KG1 (cell line): ENCODE results near the gene ZFYVE28.

Experiments used
- DNase-seq: peaks from one replicate; lab custom pipeline; 2025; lab: John Stamatoyannopoulos, UW

The ZFYVE28 gene

GRCh38 chr4:2331519-2332200, 86.8 kb downstream of the ZFYVE28 start:
- no peak for DNase-seq

DNA sequence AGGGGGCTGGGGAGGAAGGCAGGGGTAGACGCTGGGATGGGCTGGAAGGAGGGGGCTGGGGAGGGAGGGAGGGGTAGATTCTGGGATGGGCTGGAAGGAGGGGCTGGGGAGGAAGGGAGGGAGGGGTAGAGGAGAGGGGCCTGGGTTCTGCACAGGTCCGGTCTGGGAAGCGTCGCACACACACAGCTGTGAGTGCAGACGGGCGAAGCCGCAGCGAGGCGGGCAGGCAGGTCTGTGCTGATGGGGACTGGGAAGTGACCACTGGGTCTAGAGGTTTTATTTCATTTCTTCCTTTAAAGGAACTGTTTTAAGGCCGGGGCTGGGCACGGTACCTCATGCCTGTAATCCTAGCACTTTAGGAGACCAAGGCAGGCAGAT, 87.4 kb downstream of the ZFYVE28 start:
- no peak for DNase-seq

DNA sequence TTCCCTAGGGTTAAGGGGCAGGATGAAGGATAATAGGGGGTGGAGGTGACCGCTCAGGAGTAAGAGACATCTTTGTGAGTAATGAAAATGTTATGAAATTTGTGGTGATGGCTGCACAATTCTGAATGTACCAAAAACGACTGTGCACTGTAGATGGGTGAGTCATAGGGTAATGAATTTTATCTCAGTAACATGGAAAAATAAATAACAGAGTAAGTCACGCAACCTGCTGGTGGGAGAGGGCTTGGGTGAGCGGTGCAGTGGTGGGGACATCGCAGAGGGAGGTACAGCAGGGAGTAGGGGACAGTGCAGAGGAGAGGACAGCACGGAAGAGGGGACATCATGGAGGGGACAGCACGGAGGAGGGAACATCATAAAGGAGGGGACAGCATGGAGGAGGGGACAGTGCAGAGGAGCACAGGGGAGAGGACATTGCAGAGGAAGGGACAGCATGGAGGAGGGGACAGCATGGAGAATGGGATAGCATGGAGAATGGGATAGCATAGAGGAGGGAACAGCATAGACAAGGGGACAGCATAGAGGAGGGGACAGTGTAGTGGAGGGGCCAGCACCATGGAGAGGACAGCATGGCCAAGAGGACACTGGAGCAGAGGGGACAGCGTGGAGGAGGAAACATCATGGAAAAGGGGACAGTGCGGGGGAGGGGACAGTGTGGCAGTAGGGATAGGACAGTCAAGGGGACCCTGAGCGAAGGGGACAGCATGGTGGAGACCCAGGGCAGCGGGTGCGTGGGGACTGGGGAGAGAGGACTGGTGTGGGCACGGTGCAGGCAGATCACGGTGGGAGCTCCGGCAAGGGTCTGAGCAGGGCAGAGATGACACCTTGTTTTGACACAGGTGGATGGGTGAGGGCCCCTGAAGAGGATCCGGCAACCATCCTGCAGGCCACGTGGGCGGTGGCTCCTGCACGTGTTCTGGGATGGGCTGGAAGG, 88.1 kb downstream of the ZFYVE28 start:
- DNase-seq, result no peak

- DNase-seq, result no peak
Observed at GRCh38 chr4:2327579-2327978, 90.9 kb downstream of the ZFYVE28 start.

DNA sequence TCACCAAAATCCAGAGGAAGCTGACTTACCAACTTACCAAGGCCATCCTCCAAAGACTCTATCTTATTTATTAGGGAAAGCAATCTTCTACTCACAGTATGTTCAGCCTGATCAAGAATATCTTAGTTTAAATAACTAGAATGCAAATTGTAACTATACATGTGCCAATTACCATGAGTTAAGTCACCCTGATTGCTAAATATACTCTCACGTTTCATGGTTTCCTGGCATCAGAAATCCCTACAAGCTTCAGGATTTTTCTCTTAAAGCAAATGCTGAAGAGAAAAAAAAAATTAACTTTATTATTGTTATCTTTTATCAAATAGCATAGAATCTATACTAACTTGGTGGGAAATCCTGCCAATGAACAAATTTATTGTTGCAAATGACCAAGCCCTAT, 93.6 kb downstream of the ZFYVE28 start:
- no peak for DNase-seq

- no peak for DNase-seq
Observed at GRCh38 chr4:2322841-2323240, 95.6 kb downstream of the ZFYVE28 start.

- no peak for DNase-seq
Observed at GRCh38 chr4:2322227-2322626, 96.2 kb downstream of the ZFYVE28 start.

- DNase-seq, result no peak
Observed at GRCh38 chr4:2321279-2322196, 96.9 kb downstream of the ZFYVE28 start.

GRCh38 chr4:2320746-2321145, 97.7 kb downstream of the ZFYVE28 start:
- no peak for DNase-seq

DNA sequence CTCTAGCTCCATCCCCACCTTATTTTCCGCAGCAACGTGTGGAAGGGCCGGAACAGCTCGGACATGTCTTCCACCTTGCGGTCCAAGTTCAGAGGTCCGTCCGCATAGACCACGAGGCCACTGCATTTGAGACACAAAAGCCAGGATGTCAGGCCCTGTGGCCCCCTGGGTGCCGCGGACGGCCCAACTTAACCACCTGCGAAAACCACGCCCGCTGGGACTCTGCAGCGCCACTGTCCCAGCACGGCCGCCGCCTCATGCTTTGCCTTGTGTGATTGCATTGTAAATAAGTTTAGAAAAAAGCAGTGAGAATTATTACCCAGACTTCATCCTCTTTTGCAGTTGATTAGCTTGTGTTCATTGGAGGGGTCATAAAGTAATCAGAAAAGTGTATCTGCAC, 98.3 kb downstream of the ZFYVE28 start:
- no peak for DNase-seq

GRCh38 chr4:2318885-2319284, 99.6 kb downstream of the ZFYVE28 start:
- no peak for DNase-seq

DNA sequence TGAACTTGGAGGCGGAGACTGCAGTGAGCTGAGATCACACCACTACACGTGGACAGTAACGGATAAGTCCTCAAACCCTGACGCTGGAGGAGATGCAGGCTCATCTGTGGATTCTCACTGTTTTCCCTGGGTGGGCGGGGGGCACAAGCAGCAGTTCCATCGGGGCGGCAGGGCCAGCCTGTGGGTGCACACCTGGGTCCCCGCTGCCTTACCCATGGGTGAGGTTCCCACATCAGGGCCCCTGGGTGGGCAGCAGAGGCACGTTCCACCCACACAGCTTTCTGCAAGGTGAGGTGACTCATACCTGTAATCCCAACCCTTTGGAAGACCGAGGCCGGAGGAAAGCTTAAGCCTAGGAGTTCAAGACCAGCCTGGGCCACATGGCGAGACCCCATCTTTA, 100.0 kb downstream of the ZFYVE28 start:
- DNase-seq, result no peak

DNA sequence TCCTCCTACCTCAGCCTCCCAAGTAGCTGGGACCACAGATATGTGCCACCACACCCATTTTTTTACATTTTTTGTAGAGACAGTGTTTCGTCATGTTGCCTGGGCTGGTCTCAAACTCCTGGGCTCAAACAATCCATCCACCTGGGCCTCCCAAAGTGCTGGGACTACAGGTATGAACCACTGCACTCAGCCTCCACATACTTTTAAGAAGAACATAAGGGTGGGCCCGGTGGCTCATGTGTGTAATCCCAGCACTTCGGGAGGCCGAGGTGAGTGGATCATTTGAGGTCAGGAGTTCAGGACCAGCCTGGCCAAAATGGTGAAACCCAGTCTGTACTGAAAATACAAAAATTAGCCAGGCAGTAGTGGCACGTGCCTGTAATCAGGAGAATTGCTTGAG, 105.1 kb downstream of the ZFYVE28 start:
- no peak for DNase-seq

GRCh38 chr4:2306773-2307410, 111.6 kb downstream of the ZFYVE28 start:
- DNase-seq, result no peak

- no peak for DNase-seq
Observed at GRCh38 chr4:2305766-2306501, 112.5 kb downstream of the ZFYVE28 start.

DNA sequence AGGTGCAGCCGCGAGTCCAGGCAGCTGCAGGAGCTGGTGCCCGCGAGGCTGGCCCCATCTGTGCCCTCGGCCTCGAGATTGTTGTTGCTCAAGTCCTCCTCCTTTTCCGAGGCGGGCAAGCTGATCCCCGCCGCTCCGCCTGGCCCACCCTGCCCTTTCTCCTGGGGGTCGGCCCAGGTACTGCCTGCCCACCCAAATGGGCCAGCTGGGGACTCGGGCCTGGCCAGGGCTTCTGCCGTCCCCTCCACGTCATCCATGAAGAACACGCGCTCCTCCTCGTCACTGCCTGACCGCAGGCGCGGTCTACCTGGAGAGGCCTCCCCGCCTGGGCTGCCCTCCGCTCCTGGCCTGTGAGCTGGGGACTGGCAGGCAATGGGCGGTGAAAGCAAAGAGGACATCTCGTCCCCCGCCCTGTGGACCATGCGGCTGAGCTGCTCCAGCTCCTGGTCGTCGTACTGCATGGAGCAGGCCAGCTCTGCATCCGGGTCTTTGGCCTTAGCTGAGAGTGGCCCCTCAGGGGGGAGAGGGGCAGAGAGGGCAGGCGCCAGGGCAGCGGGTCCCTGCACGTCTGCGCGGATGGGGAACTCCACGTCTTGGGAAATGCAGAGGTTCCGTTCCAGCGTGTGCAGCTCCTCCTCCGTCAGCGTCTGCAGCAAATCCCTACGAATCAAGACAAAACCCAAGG, 113.4 kb downstream of the ZFYVE28 start:
- no peak for DNase-seq

DNA sequence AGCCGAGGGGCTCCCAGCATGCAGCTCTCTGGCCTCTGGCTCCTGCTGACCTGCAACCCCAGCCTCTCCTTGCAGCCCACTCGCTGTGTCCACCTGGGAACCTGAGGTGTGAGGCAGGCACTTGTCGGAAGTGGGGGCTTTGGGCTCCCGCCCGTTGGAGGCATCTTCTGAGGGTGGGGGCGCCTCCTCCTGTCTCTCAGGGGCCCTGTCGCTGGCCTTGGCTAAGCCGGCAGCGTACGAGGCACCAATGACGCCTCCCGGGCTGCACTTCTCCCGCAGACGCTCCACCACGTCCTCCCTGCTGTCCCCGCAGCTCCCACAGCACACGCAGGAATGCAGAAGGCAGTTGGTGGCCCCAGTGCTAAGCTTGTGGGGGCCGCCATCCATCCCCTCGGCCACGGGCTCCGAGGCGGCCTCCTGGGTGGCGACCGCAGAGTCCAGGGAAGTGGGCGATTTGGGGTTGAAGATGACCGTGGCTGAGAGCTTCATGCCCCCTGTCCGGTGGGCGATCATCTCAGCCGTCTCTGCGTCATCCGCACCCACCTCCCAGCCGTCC, 114.0 kb downstream of the ZFYVE28 start:
- DNase-seq, result no peak

DNA sequence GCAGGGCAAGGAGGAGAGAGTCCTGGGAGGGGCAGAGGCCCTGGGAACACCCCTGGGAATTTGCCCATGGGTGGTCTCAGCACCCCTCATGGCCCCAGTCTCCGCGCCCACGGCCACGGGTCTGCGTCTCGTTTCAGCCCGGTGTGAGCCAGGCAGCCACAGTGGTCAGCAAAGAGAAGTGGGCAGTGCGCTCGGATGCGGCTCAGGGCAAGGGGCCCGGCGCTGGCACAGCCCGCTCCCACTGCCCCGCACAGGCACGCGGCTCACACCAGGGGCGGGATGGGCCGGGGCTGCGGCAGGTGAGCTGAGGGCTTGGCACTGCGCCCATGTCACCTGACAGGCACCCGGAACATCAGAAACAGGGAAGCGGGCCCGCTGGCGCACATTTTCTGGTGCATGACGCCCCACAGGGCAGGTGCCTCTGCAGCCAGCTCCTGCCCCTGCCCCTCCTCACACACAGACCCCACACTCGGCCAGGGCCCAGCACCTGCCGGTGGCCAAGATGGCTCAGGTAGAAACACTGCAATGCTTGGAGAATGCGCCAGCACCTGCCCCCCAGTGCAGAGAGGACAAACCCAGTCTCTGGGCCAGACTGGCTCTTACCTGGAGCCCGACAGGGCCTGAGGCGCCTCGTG, 114.6 kb downstream of the ZFYVE28 start:
- no peak for DNase-seq

DNA sequence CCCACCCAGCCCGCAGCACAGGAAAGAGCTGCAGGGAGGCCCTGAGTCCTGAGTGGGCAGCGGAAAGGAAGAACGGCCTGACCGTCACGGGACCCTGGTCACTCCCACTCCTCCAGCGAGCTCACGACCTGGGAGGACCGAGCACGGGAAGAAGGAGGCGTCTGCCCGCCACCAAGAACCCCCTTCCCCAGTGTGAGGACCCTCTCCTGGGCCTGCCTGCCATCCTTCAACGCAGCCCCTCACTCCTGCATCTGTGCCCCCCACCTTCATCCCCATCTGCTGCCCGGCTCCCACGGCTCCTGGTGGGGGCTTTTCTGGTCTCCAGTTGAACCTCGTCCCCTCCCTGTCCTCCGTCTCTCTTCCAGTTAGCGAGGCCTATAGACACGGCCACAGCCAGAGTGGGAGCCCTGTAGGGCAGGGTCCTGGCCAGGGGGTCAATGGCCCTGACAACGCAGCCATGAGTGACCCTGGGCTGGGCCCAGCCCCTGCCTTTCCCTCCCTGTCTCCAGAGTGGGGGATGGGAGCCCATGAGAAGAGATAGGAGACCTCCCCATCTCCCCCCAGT, 115.2 kb downstream of the ZFYVE28 start:
- no peak for DNase-seq
